Type B pancreatic cell (in vitro differentiated cells): ENCODE results near the gene TSR3. TPM values are rescaled to one million over a fixed set of nuclear protein-coding genes. Genes with fewer than 3 reads are reported as not detected.

Source experiments
- DNase-seq: peaks from one replicate; pipeline ENCODE4 v3.0.0; 2021; ENCODE audit warnings: mixed read lengths; ENCODE audit not compliant: unreplicated experiment; ENCODE audit errors: extremely low spot score
- H3K27ac Mint-ChIP-seq: 2 replicates; pipeline ENCODE4 v1.8.0; 2021; ENCODE audit warnings: mild to moderate bottlenecking, mixed read lengths
- H3K27me3 Mint-ChIP-seq: 2 replicates; pipeline ENCODE4 v1.8.0; 2021; ENCODE audit warnings: mixed read lengths
- H3K36me3 Mint-ChIP-seq: 2 replicates; pipeline ENCODE4 v1.8.0; 2021; ENCODE audit warnings: mixed read lengths
- H3K4me1 Mint-ChIP-seq: one replicate; pipeline ENCODE4 v1.8.0; 2021; ENCODE audit warnings: mixed read lengths; ENCODE audit not compliant: unreplicated experiment
- H3K4me3 Mint-ChIP-seq: 2 replicates; pipeline ENCODE4 v1.8.0; 2021; ENCODE audit warnings: mild to moderate bottlenecking, mixed read lengths
- H3K9me3 Mint-ChIP-seq: 2 replicates; pipeline ENCODE4 v1.8.0; 2021; ENCODE audit warnings: mixed read lengths
- total RNA-seq: library from RNA; stranded (reverse); gene quantifications from 2 replicates; pipeline ENCODE4 v1.2.1, GENCODE V29; 2021; ENCODE audit warnings: low replicate concordance
- TF ChIP-seq, protein P1 (sequence below): fragments of 200-600 bp; sonication (generic); conservative IDR thresholded peaks from 2 replicates; pipeline ENCODE4 v1.5.0; 2021; ENCODE audit warnings: antibody characterized with exemption, mild to moderate bottlenecking

The TSR3 gene
- total RNA-seq, 1 donor from 2014 or later = 53.1 TPM

DNA sequence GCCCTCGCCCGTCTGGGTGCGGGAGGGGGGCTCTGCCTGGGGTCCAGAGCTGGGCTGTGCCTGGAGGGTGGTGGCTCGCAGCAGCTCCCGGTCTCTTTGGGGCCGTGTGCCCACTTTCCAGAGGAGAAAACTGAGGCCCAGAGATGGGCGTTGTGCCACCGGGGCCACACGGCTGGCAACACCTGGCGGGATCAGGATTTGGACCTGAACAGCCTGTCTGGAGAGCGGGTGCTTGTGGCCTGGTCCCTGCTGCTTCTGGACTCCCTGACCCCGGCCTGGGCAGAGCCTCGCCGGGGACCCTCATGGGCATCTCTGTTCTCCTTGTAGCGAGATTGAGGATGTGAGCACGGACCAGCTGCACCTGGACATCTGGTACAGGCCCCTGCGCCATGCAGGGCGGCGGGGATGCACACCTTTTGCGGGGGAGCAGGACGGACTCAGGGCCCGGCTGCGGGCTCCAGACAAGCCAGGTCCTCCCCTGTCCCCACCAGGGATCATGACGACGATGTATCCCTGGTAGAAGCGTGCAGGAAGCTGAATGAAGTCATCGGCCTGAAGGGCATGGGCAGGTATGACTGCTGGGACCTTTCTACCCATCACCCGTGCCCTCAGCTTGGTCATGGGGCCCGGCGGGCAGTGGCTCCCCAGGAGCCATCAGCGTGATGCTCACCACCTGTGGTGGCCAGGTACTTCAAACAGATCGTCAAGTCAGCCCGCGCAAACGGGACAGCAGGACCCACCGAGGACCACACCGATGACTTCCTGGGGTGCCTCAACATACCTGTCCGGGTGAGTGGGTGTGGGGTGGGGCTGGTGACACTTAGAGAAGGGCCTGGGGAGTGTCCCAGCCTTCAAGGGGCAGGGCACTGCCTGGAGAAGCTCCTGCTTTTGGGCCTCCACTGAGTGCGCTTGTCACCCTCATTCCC, 9.9 kb downstream of the TSR3 start:
- H3K9me3 Mint-ChIP-seq = no peaks in the 10 kb centered on the region
- H3K4me3 Mint-ChIP-seq = no peak overlapping the region
- peaks cover 11% of the 10 kb centered on the region for H3K27me3 Mint-ChIP-seq
- no peak for DNase-seq
- H3K4me1 Mint-ChIP-seq = peaks cover 8% of the 10 kb centered on the region
- no peaks in the 10 kb centered on the region for H3K36me3 Mint-ChIP-seq
- no peak overlapping the region for H3K27ac Mint-ChIP-seq
- TF ChIP-seq, protein P1, sequence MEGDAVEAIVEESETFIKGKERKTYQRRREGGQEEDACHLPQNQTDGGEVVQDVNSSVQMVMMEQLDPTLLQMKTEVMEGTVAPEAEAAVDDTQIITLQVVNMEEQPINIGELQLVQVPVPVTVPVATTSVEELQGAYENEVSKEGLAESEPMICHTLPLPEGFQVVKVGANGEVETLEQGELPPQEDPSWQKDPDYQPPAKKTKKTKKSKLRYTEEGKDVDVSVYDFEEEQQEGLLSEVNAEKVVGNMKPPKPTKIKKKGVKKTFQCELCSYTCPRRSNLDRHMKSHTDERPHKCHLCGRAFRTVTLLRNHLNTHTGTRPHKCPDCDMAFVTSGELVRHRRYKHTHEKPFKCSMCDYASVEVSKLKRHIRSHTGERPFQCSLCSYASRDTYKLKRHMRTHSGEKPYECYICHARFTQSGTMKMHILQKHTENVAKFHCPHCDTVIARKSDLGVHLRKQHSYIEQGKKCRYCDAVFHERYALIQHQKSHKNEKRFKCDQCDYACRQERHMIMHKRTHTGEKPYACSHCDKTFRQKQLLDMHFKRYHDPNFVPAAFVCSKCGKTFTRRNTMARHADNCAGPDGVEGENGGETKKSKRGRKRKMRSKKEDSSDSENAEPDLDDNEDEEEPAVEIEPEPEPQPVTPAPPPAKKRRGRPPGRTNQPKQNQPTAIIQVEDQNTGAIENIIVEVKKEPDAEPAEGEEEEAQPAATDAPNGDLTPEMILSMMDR = no peak

DNA sequence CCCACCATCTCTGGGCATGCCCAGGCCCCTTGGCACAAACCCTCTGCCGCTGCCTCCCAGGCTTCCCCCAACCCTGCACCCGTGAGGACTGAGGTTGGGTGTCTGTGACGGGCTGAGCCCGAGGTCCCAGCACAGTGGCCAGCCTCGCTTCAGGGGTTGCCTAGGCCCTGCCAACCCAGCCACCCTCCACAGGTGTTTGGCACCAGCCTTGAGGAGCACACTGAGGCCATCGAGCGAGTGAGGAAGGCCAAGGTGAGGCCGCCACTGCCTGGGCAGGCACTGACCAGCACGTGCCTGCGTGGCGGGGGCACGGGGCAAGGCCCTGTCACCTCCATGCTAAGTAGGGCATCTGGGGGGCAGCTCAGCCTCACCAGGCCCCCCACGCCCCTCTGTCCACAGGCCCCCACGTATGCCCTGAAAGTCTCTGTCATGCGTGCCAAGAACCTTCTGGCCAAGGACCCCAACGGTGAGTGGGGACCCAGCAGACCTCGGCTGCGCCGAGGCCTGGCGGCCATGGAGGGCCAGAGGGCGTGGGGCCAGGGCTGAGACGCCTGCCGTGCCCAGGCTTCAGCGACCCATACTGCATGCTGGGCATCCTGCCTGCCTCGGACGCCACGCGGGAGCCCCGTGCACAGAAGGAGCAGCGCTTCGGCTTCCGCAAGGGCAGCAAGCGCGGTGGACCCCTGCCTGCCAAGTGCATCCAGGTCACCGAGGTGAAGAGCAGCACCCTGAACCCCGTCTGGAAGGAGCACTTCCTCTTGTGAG, 10.8 kb downstream of the TSR3 start:
- Mint-ChIP-seq H3K27me3 (peaks cover 19% of the 10 kb centered on the region), H3K36me3 (no peaks in the 10 kb centered on the region)

DNA sequence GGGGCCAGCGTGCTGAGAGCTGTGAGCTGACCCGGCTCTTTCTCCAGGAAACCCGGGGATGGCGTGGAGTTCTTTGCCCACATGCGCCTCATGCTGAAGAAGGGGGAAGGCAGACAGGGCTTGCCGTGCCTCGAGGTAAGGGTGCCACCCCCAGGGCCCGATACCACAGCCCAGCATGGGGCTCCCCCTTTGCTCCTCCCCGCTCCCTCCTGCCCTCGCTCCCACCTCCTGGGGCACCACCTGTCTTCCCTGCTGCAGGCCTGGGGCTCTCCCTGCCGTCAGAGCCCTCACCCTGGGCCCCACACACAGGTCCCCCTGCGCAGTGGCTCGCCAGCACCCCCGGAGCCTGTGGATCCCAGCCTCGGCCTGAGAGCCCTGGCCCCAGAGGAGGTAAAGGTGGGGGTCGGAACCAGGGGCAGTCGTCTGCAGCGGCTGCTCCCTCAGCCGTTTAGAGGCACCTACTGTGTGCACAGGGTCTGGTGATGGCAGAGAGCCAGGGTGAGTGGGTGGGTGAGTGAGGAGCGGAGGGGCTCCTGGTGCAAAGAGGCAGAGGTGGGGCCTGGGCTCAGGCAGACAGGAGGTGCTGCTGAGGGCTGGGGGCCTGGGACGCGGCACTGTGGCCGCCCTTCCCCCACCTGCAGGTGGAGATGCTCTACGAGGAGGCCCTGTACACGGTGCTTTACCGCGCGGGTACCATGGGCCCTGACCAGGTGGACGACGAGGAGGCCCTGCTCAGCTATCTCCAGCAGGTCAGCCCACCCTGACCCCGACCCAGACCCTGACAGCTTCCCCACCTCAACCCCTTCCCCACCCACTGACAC, 12.6 kb downstream of the TSR3 start:
- TF ChIP-seq, protein P1 = no peak
- H3K27ac Mint-ChIP-seq = no peak overlapping the region
- no peak overlapping the region for H3K4me3 Mint-ChIP-seq
- peaks cover 8% of the 10 kb centered on the region for H3K4me1 Mint-ChIP-seq
- no peaks in the 10 kb centered on the region for H3K9me3 Mint-ChIP-seq
- no peak for DNase-seq
- H3K36me3 Mint-ChIP-seq = no peaks in the 10 kb centered on the region
- H3K27me3 Mint-ChIP-seq = peaks cover 35% of the 10 kb centered on the region

More for the DNA sequence above, 10.8 kb downstream of the TSR3 start:
- TF ChIP-seq, protein P1 = no peak
- no peak for DNase-seq
- Mint-ChIP-seq H3K4me3 (no peak overlapping the region), H3K9me3 (no peaks in the 10 kb centered on the region), H3K4me1 (peaks cover 8% of the 10 kb centered on the region), H3K27ac (no peak overlapping the region)

DNA sequence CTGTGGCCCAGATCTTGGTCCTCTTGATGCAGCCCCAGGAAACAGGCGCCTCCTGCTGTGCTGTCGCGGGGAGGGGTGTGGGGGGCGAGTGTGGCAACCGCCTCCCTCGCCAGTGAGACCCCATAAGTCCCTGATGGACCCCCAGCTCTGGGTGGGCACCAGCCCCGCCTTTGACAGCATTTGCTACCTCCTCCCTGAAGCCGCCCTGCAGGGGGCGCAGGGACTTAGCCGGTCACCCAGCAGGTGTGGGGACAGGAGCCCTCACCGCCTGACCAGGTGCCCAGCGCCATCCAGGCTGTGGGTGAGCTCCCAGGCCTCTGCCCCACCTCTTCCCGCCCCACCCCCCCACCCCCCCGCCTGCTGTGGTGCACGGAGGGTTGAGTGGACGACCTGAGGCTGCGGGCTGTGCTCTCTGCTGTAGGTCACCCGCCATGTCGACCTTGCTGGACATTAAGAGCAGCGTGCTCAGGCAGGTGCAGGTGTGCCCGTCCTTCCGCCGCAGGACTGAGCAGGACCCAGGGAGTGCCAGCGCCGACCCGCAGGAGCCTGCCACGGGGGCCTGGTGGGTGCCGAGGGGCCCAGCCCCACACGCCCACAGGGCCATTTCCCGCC, 13.5 kb downstream of the TSR3 start:
- Mint-ChIP-seq H3K9me3 (no peaks in the 10 kb centered on the region), H3K27ac (no peak overlapping the region), H3K27me3 (peaks cover 33% of the 10 kb centered on the region), H3K4me3 (no peak overlapping the region), H3K36me3 (no peaks in the 10 kb centered on the region), H3K4me1 (peaks cover 5% of the 10 kb centered on the region)
- no peak for DNase-seq
- TF ChIP-seq, protein P1 = peak; percentile 68

DNA sequence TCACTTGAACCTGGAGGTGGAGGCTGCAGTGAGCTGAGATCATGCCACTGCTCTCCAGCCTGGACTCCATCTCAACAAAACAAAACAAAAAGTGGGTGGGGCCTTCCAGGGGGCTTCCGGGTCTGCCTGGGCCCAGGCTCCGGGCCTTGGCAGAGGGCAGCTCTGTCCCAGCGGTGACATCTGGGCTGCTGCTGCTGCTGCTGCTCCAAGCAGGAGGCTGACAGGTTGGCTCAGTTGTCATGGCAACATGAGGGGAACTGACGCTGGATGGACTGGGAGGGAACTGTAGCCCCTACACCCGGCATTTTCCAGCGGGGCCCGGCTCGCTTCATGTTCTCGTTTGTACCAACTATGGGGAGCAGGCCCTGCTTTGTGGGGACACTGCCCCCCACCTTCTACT, 14.2 kb downstream of the TSR3 start:
- Mint-ChIP-seq H3K4me1 (no peaks in the 10 kb centered on the region), H3K4me3 (no peak overlapping the region)

More for the DNA sequence above, 14.2 kb downstream of the TSR3 start:
- Mint-ChIP-seq H3K27me3 (peaks cover 33% of the 10 kb centered on the region), H3K36me3 (no peaks in the 10 kb centered on the region), H3K9me3 (no peaks in the 10 kb centered on the region), H3K27ac (no peak overlapping the region)
- TF ChIP-seq, protein P1 = no peak
- DNase-seq = no peak
